Measurements from ENCODE around the gene SERPINB10. TPM values are rescaled to one million over a fixed set of nuclear protein-coding genes. Genes with fewer than 3 reads are reported as not detected.

The SERPINB10 gene
- total RNA-seq, 1 experiment from 2014 or later = not detected

DNA sequence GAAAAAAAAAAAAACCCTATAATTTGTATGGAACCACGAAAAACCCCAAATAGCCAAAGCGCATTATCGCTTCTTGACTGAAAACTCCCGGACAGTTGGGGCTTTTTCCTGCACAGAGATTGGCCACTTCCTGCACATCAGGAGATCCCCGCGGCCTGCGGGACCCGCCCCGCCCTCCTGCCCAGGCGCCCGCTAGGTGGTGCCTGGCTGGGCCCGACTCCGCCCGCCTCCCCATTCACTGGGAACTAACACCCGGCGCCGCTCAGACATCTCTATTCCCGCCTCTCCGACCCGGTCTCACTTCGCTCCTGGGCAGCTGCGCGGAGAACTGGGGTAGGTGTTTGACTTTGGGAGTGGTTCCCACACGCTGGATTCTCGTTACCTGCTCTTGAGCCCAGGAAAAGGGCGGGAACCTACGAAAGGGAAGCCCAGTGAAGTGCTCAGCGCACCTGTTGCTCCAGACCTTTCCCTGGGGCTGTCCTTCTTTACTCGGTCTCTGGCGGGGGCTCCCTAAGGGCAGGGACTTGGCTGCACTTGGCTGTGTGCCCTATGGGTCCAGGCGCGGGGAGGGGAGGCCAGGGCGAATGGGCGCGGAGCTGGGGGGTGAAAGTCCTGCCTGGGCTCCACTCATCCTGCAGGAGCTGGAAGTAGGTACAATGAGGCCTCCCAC lies 41.4 kb downstream of the SERPINB10 start, which contains the start of gene HMSD:
HMSD (plus strand) TSS at position 234 of the 670 bp plus-strand sequence. CDS start 4,155 bp downstream, outside the sequence.
- Histone ChIP-seq H3K27me3 (replicated peaks; ENCODE audit: control insufficient read depth, insufficient read depth, low read length) (no peaks in the 10 kb centered on the region), H3K4me1 (no peaks in the 10 kb centered on the region), H3K36me3 (ENCODE audit: control insufficient read depth, insufficient read depth, low read length) (no peaks in the 10 kb centered on the region), H3K9me3 (no peaks in the 10 kb centered on the region), H3K4me3 (ENCODE audit: low read depth, low read length) (no peak within 1 kb of the TSS)
- H3K27ac Mint-ChIP-seq (ENCODE audit: unreplicated experiment) = no peak within 1 kb of the TSS
- ChIA-PET POLR2A (no interaction called here), CTCF (no interaction called here)
- DNase-seq = peak; percentile 41 to 43
- TF ChIP-seq, protein P1, sequence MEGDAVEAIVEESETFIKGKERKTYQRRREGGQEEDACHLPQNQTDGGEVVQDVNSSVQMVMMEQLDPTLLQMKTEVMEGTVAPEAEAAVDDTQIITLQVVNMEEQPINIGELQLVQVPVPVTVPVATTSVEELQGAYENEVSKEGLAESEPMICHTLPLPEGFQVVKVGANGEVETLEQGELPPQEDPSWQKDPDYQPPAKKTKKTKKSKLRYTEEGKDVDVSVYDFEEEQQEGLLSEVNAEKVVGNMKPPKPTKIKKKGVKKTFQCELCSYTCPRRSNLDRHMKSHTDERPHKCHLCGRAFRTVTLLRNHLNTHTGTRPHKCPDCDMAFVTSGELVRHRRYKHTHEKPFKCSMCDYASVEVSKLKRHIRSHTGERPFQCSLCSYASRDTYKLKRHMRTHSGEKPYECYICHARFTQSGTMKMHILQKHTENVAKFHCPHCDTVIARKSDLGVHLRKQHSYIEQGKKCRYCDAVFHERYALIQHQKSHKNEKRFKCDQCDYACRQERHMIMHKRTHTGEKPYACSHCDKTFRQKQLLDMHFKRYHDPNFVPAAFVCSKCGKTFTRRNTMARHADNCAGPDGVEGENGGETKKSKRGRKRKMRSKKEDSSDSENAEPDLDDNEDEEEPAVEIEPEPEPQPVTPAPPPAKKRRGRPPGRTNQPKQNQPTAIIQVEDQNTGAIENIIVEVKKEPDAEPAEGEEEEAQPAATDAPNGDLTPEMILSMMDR (IDR thresholded peaks at IDR 0.05; ENCODE audit: insufficient read depth in 1 of 2, low read depth in 1 of 2, low read length in 1 of 2, severe bottlenecking in 1 of 2, unreplicated experiment in 1 of 2) = peak in 1 of 2 experiments; percentile 18
- intact Hi-C loops (cut with micrococcal nuclease; ENCODE audit: unreplicated experiment) = no loop called here
- H3K9me3 Mint-ChIP-seq (ENCODE audit: unreplicated experiment) = no peaks in the 10 kb centered on the region
- H3K27me3 Mint-ChIP-seq (ENCODE audit: insufficient read depth, unreplicated experiment) = peaks cover 3% of the 10 kb centered on the region
- no TSS peak for BruUV-seq (replicated peaks)
- no peaks in the 10 kb centered on the region for H3K36me3 Mint-ChIP-seq (ENCODE audit: insufficient read depth, unreplicated experiment)
- no peak within 1 kb of the TSS for H3K4me3 Mint-ChIP-seq (ENCODE audit: unreplicated experiment)
- H3K4me1 Mint-ChIP-seq (ENCODE audit: low read depth, unreplicated experiment) = no peaks in the 10 kb centered on the region

DNA sequence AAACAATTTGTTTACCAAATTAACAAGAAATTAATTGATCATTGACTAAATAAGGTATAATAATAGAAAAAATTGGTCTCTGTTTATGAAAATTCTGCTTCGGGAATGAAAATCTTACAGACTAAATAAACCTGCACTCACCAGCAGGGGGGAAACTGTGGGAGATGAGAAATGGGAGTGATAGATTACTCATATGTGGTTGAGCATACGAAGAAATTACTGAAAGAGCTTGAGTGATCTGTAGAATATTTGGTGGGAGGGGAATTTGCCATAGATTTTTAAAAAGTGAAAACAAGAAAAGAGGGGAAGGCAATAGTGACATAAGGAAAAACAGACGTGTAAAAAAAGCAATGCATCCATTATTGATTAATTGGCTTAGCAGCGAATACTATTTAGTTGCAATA lies 43.5 kb downstream of the SERPINB10 start:
- Histone ChIP-seq H3K4me1 (no peaks in the 10 kb centered on the region), H3K36me3 (ENCODE audit: control insufficient read depth, insufficient read depth, low read length) (no peaks in the 10 kb centered on the region), H3K27me3 (replicated peaks; ENCODE audit: control insufficient read depth, insufficient read depth, low read length) (no peaks in the 10 kb centered on the region), H3K9me3 (no peaks in the 10 kb centered on the region), H3K4me3 (ENCODE audit: low read depth, low read length) (no peak overlapping the region)
- no peak for DNase-seq
- TF ChIP-seq, protein P1 (IDR thresholded peaks at IDR 0.05; ENCODE audit: insufficient read depth in 1 of 2, low read depth in 1 of 2, low read length in 1 of 2, severe bottlenecking in 1 of 2, unreplicated experiment in 1 of 2) = no peak
- H3K9me3 Mint-ChIP-seq (ENCODE audit: unreplicated experiment) = no peaks in the 10 kb centered on the region
- ChIA-PET CTCF (no interaction called here), POLR2A (no interaction called here)
- no peak overlapping the region for H3K4me3 Mint-ChIP-seq (ENCODE audit: unreplicated experiment)
- no peak overlapping the region for H3K27ac Mint-ChIP-seq (ENCODE audit: unreplicated experiment)
- H3K4me1 Mint-ChIP-seq (ENCODE audit: low read depth, unreplicated experiment) = no peaks in the 10 kb centered on the region
- no TSS peak for BruUV-seq (replicated peaks)
- intact Hi-C loops (cut with micrococcal nuclease; ENCODE audit: unreplicated experiment) = no loop called here
- no peaks in the 10 kb centered on the region for H3K36me3 Mint-ChIP-seq (ENCODE audit: insufficient read depth, unreplicated experiment)
- H3K27me3 Mint-ChIP-seq (ENCODE audit: insufficient read depth, unreplicated experiment) = peaks cover 3% of the 10 kb centered on the region

DNA sequence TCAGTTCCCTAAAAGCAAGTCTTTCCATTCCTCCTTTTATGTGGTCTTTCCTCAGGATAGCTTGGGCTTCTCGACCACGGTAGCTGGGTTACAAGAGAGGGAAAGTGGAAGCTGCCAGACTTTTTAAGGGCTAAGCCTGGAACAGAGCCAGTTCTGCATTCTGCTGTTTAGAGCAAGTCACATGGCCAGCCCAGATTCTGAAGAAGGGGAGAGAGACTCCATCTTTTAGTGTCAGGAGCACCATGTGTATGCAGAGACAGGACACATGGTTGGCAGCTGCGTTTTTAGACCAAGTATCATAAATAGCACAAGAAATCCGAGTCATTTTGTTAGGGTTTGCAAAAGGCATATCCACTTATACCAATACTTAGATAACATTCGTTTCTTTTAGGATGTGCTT lies 46.1 kb downstream of the SERPINB10 start:
- POLR2A ChIA-PET = no interaction called here
- no peak for DNase-seq
- H3K27me3 ChIP-seq (replicated peaks; ENCODE audit: control insufficient read depth, insufficient read depth, low read length) = no peaks in the 10 kb centered on the region
- H3K4me3 ChIP-seq (ENCODE audit: low read depth, low read length) = no peak overlapping the region
- no peaks in the 10 kb centered on the region for H3K9me3 ChIP-seq
- Mint-ChIP-seq H3K9me3 (ENCODE audit: unreplicated experiment) (no peaks in the 10 kb centered on the region), H3K27me3 (ENCODE audit: insufficient read depth, unreplicated experiment) (peaks cover 3% of the 10 kb centered on the region), H3K4me1 (ENCODE audit: low read depth, unreplicated experiment) (no peaks in the 10 kb centered on the region), H3K4me3 (ENCODE audit: unreplicated experiment) (no peak overlapping the region), H3K27ac (ENCODE audit: unreplicated experiment) (no peak overlapping the region), H3K36me3 (ENCODE audit: insufficient read depth, unreplicated experiment) (no peaks in the 10 kb centered on the region)
- BruUV-seq (replicated peaks) = no TSS peak
- H3K4me1 ChIP-seq = no peaks in the 10 kb centered on the region
- intact Hi-C loops (cut with micrococcal nuclease; ENCODE audit: unreplicated experiment) = no loop called here
- TF ChIP-seq, protein P1 (IDR thresholded peaks at IDR 0.05; ENCODE audit: insufficient read depth in 1 of 2, low read depth in 1 of 2, low read length in 1 of 2, severe bottlenecking in 1 of 2, unreplicated experiment in 1 of 2) = no peak
- CTCF ChIA-PET = no interaction called here
- H3K36me3 ChIP-seq (ENCODE audit: control insufficient read depth, insufficient read depth, low read length) = no peaks in the 10 kb centered on the region

Data from Caco-2 (cell line).